ENCODE results near the gene MUC22. TPM values are rescaled to one million over a fixed set of nuclear protein-coding genes. Genes with fewer than 3 reads are reported as not detected.

The MUC22 gene
- polyA plus RNA-seq, 1 experiment = not detected

DNA sequence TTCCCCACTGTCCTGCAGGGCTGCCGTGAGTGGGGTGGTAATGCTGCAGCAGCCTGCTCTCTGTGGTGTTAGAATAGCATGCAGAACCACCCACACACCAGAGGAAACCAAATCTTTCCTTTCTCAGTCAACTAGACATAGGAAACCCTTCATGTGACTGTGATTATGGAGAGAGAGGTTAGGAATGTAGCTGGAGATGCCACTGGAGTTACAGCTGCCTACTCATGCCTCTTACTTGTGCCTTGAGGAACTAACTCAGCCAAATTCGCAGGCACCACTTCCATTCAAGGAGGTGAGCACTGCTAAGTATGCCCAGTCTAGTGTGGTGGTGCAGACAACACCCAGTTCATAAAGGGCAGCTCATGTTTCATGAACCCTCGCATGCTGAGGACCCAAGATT, 27.4 kb downstream of the MUC22 start:
- H3K4me3 ChIP-seq (ENCODE audit: low read depth, low read length) = no peak overlapping the region
- POLR2A ChIA-PET = no interaction called here
- TF ChIP-seq, protein P1, sequence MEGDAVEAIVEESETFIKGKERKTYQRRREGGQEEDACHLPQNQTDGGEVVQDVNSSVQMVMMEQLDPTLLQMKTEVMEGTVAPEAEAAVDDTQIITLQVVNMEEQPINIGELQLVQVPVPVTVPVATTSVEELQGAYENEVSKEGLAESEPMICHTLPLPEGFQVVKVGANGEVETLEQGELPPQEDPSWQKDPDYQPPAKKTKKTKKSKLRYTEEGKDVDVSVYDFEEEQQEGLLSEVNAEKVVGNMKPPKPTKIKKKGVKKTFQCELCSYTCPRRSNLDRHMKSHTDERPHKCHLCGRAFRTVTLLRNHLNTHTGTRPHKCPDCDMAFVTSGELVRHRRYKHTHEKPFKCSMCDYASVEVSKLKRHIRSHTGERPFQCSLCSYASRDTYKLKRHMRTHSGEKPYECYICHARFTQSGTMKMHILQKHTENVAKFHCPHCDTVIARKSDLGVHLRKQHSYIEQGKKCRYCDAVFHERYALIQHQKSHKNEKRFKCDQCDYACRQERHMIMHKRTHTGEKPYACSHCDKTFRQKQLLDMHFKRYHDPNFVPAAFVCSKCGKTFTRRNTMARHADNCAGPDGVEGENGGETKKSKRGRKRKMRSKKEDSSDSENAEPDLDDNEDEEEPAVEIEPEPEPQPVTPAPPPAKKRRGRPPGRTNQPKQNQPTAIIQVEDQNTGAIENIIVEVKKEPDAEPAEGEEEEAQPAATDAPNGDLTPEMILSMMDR (IDR thresholded peaks at IDR 0.05; ENCODE audit: insufficient read depth, low read depth, low read length) = no peak
- CTCF ChIA-PET = interaction anchor here (0.7 to 4.5 kb wide), 5 partner anchors 11 to 209 kb away, joined by 3 to 23 read pairs (median 6); no protein-coding TSS in a partner anchor
- peak; percentile 39 for DNase-seq (ENCODE audit: low read depth)
- H3K27me3 ChIP-seq (ENCODE audit: control insufficient read depth, insufficient read depth, low read length) = no peaks in the 10 kb centered on the region; the same call in 1 of the 2 replicates
- no peaks in the 10 kb centered on the region for H3K36me3 ChIP-seq (ENCODE audit: control insufficient read depth, insufficient read depth, low read length)

GRCh38 chr6:31038559-31038958, 28.3 kb downstream of the MUC22 start:
- no peak for DNase-seq (ENCODE audit: low read depth)

GRCh38 chr6:31040801-31041200, 30.5 kb downstream of the MUC22 start:
- Histone ChIP-seq H3K4me3 (ENCODE audit: low read depth, low read length) (no peak overlapping the region), H3K27me3 (ENCODE audit: control insufficient read depth, insufficient read depth, low read length) (peaks cover 3% of the 10 kb centered on the region), H3K36me3 (ENCODE audit: control insufficient read depth, insufficient read depth, low read length) (no peaks in the 10 kb centered on the region)
- POLR2A ChIA-PET = no interaction called here
- TF ChIP-seq, protein P1 (IDR thresholded peaks at IDR 0.05; ENCODE audit: insufficient read depth, low read depth, low read length) = no peak
- no peak for DNase-seq (ENCODE audit: low read depth)
- CTCF ChIA-PET = interaction anchor here (4.7 kb wide), 1 partner anchor 125 kb away, joined by 42 read pairs; the partner anchor contains the start of gene VARS2

More at GRCh38 chr6:31038559-31038958, 28.3 kb downstream of the MUC22 start:
- Histone ChIP-seq H3K36me3 (ENCODE audit: control insufficient read depth, insufficient read depth, low read length) (no peaks in the 10 kb centered on the region), H3K27me3 (ENCODE audit: control insufficient read depth, insufficient read depth, low read length) (no peaks in the 10 kb centered on the region; the same call in 1 of the 2 replicates), H3K4me3 (ENCODE audit: low read depth, low read length) (no peak overlapping the region)
- CTCF ChIA-PET = interaction anchor here (0.9 to 4.5 kb wide), 6 partner anchors 10 to 210 kb away, joined by 3 to 23 read pairs (median 5); no protein-coding TSS in a partner anchor
- POLR2A ChIA-PET = no interaction called here
- TF ChIP-seq, protein P1 (IDR thresholded peaks at IDR 0.05; ENCODE audit: insufficient read depth, low read depth, low read length) = no peak

GRCh38 chr6:31041372-31041974, 31.2 kb downstream of the MUC22 start:
- H3K27me3 ChIP-seq (ENCODE audit: control insufficient read depth, insufficient read depth, low read length) = peaks cover 3% of the 10 kb centered on the region
- TF ChIP-seq, protein P1 (IDR thresholded peaks at IDR 0.05; ENCODE audit: insufficient read depth, low read depth, low read length) = no peak
- ChIA-PET POLR2A (no interaction called here), CTCF (interaction anchor here (0.6 to 4.7 kb wide), 7 partner anchors 11 to 126 kb away, joined by 3 to 42 read pairs (median 9); partner anchors contain the start of gene VARS2)
- no peak for DNase-seq (ENCODE audit: low read depth)
- no peaks in the 10 kb centered on the region for H3K36me3 ChIP-seq (ENCODE audit: control insufficient read depth, insufficient read depth, low read length)
- H3K4me3 ChIP-seq (ENCODE audit: low read depth, low read length) = no peak overlapping the region

DNA sequence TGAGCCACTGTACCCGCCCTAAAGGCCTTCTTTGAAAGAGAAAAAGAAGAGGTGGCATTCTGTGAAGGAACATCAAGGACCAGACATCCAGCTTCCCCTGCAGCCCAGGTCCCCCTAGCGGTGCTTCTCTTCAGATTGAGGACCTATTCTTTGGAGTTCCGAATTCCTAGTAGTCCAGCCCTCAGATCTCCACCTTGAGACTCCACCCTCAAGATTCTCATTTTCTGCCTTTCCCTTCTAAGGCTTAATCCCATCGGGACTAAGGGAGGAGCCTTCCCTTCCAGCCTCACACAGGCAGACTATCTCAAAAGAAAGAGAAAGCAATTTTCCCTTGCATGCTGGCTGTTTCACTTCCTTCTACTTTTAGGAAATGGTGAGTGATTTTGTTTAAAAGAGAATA, 32.5 kb downstream of the MUC22 start:
- DNase-seq (ENCODE audit: low read depth) = no peak
- Histone ChIP-seq H3K27me3 (ENCODE audit: control insufficient read depth, insufficient read depth, low read length) (peaks cover 3% of the 10 kb centered on the region), H3K36me3 (ENCODE audit: control insufficient read depth, insufficient read depth, low read length) (no peaks in the 10 kb centered on the region), H3K4me3 (ENCODE audit: low read depth, low read length) (no peak overlapping the region)
- ChIA-PET POLR2A (no interaction called here), CTCF (interaction anchor here (1.0 to 4.7 kb wide), 7 partner anchors 10 to 127 kb away, joined by 3 to 42 read pairs (median 9); partner anchors contain the start of gene VARS2)
- TF ChIP-seq, protein P1 (IDR thresholded peaks at IDR 0.05; ENCODE audit: insufficient read depth, low read depth, low read length) = peak; percentile 71

Data from BJ (cell line).